Measurements from ENCODE around the gene FANCI. TPM values are rescaled to one million over a fixed set of nuclear protein-coding genes. Genes with fewer than 3 reads are reported as not detected.
A peak's percentile ranks its signal among the peaks of the same experiment; 100 is the strongest.

Gene FANCI
- total and polyA plus RNA-seq, 2 of the 13 experiments (the other 11 are each of a cell fraction or from before 2014, with no cell fraction given), result 15.7 to 68.8 TPM

GRCh38 chr15:89334510-89335297, 90.9 kb downstream of the FANCI start, which contains the start of gene POLG (continued):
- TF ChIP-seq ZBTB26 (CRISPR knock-in tag; IDR thresholded peaks at IDR 0.05; ENCODE audit: borderline replicate concordance) (peak; percentile 42; the same call in 1 of the 2 replicates), NCOR1 (IDR thresholded peaks at IDR 0.05; ENCODE audit: borderline replicate concordance, low read length) (no peak; the same call in 1 of the 2 replicates), PITX1 (CRISPR knock-in tag; IDR thresholded peaks at IDR 0.05) (peak; percentile 72; the same call in 1 of the 2 replicates), ZSCAN30 (CRISPR knock-in tag; IDR thresholded peaks at IDR 0.05) (no peak; the same call in 1 of the 2 replicates), POLR2AphosphoS2 (IDR thresholded peaks at IDR 0.05; ENCODE audit: low read depth, low read length) (no peak), MTF2 (CRISPR knock-in tag; IDR thresholded peaks at IDR 0.05; ENCODE audit: borderline replicate concordance) (peak; percentile 7; the same call in 1 of the 2 replicates), ZNF670 (CRISPR knock-in tag; IDR thresholded peaks at IDR 0.05; ENCODE audit: borderline replicate concordance) (peak; percentile 46; the same call in 1 of the 2 replicates), GTF3A (CRISPR knock-in tag; conservative IDR thresholded peaks at IDR 0.05) (peak; percentile 91; the same call in 1 of the 2 replicates), SKI (IDR thresholded peaks at IDR 0.05; ENCODE audit: partially characterized antibody) (peak; percentile 27), ZNF30 (CRISPR knock-in tag; IDR thresholded peaks at IDR 0.05) (0 out of 2 replicates have a peak, but pooled peaks have one; percentile 68), ZNF800 (CRISPR knock-in tag; IDR thresholded peaks at IDR 0.05) (peak; percentile 95), CC2D1A (CRISPR knock-in tag; IDR thresholded peaks at IDR 0.05) (no peak), MIER3 (CRISPR knock-in tag; IDR thresholded peaks at IDR 0.05; ENCODE audit: borderline replicate concordance) (peak; percentile 96), HNRNPLL (IDR thresholded peaks at IDR 0.05; ENCODE audit: low read depth, low read length, poor library complexity, severe bottlenecking) (peak; percentile 53), ZBTB39 (CRISPR knock-in tag; IDR thresholded peaks at IDR 0.05) (no peak), ZSCAN9 (CRISPR knock-in tag; IDR thresholded peaks at IDR 0.05; ENCODE audit: borderline replicate concordance) (peak; percentile 86; the same call in 1 of the 2 replicates), SOX5 (CRISPR knock-in tag; IDR thresholded peaks at IDR 0.05; ENCODE audit: borderline replicate concordance) (0 out of 2 replicates have a peak, but pooled peaks have one; percentile 30), SMC3 (IDR thresholded peaks at IDR 0.05; ENCODE audit: low read length) (no peak), DNMT1 (CRISPR knock-in tag; IDR thresholded peaks at IDR 0.05) (peak; percentile 93), ZNF235 (CRISPR knock-in tag; IDR thresholded peaks at IDR 0.05; ENCODE audit: borderline replicate concordance) (0 out of 2 replicates have a peak, but pooled peaks have one; percentile 72), KMT2B (CRISPR knock-in tag; IDR thresholded peaks at IDR 0.05) (peak; percentile 78), ZMAT5 (CRISPR knock-in tag; IDR thresholded peaks at IDR 0.05; ENCODE audit: borderline replicate concordance, low read depth) (no peak), E2F5 (CRISPR knock-in tag; conservative IDR thresholded peaks at IDR 0.05) (peak; percentile 78)

All from HepG2 (cell line).